ENCODE results near the gene USP24.

USP24 gene

DNA sequence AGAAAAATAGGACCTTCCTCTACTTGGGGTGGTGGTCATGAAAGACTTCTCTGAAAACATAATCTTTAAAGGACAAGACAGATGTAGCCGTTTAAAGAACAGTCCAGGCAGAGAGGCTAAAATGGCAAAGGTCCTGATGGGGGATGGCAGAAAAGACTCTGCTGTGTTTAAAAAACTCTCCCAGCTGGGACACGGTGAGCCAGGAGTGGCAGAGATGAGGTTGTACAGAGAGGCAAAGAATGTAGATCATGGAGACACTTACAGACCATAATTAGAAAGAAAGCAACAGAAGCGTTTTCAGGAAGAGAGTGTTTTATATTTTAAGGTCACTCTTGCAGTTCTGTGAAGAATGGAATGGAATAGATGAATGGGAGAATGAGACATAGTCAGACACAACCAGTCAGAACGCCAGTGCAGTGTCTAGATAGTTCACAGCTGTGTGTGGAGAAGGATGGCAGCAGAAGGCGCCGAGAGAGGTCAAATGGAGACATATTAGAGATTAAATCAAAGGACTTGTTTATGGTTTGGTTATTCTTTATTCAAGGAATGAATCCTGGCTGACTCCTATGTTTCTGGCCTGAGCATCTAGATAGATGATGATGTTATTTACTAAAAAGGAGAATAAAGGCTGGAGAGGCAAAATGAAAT, 47.8 kb downstream of the USP24 start:
- ATAC-seq (no peak), DNase-seq (ENCODE audit: low spot score in 2 of 2) (no peak)
- peaks cover 47% of the 10 kb centered on the region for H3K4me1 Mint-ChIP-seq
- peaks cover 91% of the 10 kb centered on the region for H3K36me3 Mint-ChIP-seq
- no peaks in the 10 kb centered on the region for H3K9me3 Mint-ChIP-seq
- peak overlapping the region; percentile 87 for H3K27ac Mint-ChIP-seq
- H3K4me3 Mint-ChIP-seq, result no peak overlapping the region

DNA sequence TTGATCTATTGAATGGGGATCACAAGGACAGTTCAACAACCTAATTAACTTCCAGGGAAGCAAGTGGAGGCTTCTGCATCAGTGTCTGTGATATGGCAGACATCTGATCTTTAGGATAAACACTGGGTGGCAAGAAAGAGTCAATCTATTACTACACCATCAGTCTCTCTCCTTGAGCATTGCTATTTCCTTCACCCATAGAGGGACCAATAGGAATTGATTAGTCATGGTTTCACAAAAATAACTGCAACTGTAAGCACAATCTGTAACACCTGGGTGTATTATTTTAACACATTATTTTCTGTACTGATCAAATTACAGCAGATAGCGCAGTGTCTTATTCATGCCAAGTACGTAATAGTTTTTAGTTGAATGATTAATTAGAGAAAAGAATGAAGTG, 50.3 kb downstream of the USP24 start:
- Mint-ChIP-seq H3K36me3 (peaks cover 97% of the 10 kb centered on the region), H3K4me1 (peaks cover 40% of the 10 kb centered on the region), H3K9me3 (no peaks in the 10 kb centered on the region), H3K27ac (peak overlapping the region; percentile 68), H3K4me3 (no peak overlapping the region)
- DNase-seq (ENCODE audit: low spot score in 2 of 2) (no peak), ATAC-seq (peak; percentile 77)

DNA sequence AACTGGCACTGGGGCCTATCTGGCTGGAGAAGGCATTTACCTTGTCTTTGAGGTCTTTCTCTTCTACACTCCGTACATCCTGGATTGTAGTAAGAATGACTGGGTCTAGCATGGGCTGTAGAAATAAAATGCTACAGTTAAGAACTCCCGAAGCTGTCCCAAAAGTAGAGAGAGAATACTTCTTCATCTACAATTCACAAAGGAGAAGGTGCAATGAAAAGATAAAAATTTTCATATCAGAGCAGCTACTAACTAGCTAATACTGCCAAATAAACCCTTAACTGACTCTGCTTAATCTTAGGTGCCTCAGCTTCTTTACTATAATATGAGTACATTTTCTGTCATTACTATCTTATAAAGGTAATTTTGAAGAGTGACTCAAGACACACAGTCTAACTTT, 55.6 kb downstream of the USP24 start:
- Mint-ChIP-seq H3K27ac (no peak overlapping the region), H3K9me3 (no peaks in the 10 kb centered on the region), H3K36me3 (peaks cover 100% of the 10 kb centered on the region), H3K4me3 (no peak overlapping the region), H3K4me1 (peaks cover 8% of the 10 kb centered on the region)
- no peak for DNase-seq (ENCODE audit: low spot score in 2 of 2)
- ATAC-seq, result no peak

DNA sequence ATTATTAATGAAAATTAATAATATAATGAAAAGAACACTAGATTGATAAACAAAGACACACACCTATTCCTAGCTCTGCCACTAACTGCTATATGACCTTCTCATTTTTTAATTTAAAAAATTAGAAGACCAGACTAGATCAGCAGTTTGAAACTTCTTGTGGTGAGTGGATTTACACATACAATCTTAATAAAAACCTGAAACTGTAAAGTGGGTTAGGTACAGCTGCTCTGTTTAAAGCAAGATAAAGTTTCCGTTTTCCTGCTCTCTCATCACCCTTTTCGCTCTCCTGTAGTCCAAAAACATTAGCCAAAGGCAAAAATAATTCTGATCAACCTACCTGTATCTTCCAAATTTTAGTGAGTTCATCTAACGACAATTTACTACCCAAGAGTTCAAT, 58.6 kb downstream of the USP24 start:
- H3K27ac Mint-ChIP-seq, result peak overlapping the region; percentile 20
- DNase-seq (ENCODE audit: low spot score in 2 of 2) (no peak), ATAC-seq (no peak)
- H3K4me1 Mint-ChIP-seq, result peaks cover 17% of the 10 kb centered on the region
- H3K4me3 Mint-ChIP-seq, result no peak overlapping the region
- peaks cover 96% of the 10 kb centered on the region for H3K36me3 Mint-ChIP-seq
- no peaks in the 10 kb centered on the region for H3K9me3 Mint-ChIP-seq

DNA sequence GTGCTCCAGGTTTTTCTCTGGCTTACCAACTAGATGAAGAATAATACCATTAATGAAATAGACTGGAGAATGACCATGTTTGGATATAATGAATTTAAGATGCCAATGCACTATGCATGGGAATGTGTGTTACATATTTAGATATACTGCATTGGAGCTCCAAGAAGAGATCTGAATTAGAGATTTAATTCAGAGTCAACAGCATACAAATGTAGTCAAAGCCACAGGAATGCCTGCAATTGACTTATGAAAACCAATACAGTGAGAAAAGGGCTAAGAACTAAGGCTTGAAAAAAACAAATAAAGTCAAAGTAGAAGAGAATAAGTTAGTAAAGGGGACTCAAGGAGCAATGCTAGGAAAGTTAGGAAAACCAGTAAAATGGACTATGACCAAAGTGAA, 59.1 kb downstream of the USP24 start:
- ATAC-seq (no peak), DNase-seq (ENCODE audit: low spot score in 2 of 2) (no peak)
- peaks cover 96% of the 10 kb centered on the region for H3K36me3 Mint-ChIP-seq
- H3K4me3 Mint-ChIP-seq, result no peak overlapping the region
- peaks cover 22% of the 10 kb centered on the region for H3K4me1 Mint-ChIP-seq
- peak overlapping the region; percentile 20 for H3K27ac Mint-ChIP-seq
- no peaks in the 10 kb centered on the region for H3K9me3 Mint-ChIP-seq

DNA sequence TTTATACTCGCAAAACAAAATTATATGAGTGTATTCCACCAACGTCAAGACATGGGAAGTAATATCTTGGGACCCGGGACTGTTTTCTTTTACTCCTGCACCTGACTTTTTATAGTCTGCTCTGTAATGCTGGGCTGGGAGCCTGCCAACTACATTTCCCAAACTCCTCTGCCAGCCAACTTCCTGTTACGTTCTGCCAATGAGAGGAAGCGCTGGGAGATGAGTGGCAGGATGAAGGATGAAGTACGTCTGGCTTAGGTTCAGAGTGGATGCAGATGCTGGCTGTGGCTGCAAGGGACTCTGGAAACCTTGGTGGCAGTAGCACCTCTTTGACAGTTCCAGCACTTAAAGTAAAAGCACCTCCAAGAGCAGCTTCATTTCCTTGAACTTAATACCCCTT, 59.6 kb downstream of the USP24 start:
- Mint-ChIP-seq H3K36me3 (peaks cover 96% of the 10 kb centered on the region), H3K4me3 (no peak overlapping the region), H3K9me3 (no peaks in the 10 kb centered on the region), H3K4me1 (peaks cover 25% of the 10 kb centered on the region), H3K27ac (peak overlapping the region; percentile 20)
- ATAC-seq, result no peak
- DNase-seq (ENCODE audit: low spot score in 2 of 2), result no peak

DNA sequence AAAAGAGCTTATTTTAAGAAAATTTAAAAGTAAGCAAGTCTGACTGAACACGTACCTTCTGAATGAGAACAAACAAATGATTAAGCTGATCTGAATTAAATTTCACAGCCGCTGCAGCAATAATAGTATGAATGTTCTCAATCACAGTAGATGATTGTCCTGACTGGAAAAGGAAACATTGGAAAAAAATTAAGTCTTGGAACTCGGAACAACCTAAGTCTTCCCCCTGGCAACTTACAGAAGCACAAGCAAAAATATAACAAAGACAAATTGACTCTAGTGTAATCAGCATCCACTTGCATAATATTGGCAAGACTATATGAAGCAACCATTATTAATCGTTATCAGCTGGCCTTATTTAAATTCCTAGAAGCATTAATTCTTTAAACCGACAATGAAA, 60.5 kb downstream of the USP24 start:
- ATAC-seq, result no peak
- Mint-ChIP-seq H3K27ac (no peak overlapping the region), H3K36me3 (peaks cover 87% of the 10 kb centered on the region), H3K9me3 (no peaks in the 10 kb centered on the region), H3K4me1 (peaks cover 25% of the 10 kb centered on the region), H3K4me3 (no peak overlapping the region)
- DNase-seq (ENCODE audit: low spot score in 2 of 2), result no peak

DNA sequence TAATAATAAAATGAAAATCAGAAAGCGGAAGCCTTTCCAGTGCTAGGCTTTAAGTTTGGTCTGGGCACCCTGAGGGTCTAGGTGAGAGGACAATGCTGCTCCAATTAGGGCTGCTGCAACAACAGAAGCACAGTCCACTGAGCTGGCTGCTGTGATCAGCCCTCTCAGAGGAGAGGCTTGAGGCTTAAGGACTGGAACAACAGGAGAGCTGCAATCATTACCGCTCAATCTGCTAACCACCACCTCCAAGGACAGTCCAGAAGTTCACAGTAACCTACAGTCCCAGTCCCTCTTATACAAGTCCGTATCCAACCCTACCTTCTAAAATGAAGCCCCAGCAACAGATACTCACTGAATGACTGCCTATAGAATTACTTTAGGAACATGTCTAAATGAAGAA, 62.1 kb downstream of the USP24 start:
- Mint-ChIP-seq H3K27ac (no peak overlapping the region), H3K4me3 (no peak overlapping the region), H3K4me1 (peaks cover 25% of the 10 kb centered on the region), H3K9me3 (no peaks in the 10 kb centered on the region), H3K36me3 (peaks cover 71% of the 10 kb centered on the region)
- DNase-seq (ENCODE audit: low spot score in 2 of 2) (no peak), ATAC-seq (no peak)

DNA sequence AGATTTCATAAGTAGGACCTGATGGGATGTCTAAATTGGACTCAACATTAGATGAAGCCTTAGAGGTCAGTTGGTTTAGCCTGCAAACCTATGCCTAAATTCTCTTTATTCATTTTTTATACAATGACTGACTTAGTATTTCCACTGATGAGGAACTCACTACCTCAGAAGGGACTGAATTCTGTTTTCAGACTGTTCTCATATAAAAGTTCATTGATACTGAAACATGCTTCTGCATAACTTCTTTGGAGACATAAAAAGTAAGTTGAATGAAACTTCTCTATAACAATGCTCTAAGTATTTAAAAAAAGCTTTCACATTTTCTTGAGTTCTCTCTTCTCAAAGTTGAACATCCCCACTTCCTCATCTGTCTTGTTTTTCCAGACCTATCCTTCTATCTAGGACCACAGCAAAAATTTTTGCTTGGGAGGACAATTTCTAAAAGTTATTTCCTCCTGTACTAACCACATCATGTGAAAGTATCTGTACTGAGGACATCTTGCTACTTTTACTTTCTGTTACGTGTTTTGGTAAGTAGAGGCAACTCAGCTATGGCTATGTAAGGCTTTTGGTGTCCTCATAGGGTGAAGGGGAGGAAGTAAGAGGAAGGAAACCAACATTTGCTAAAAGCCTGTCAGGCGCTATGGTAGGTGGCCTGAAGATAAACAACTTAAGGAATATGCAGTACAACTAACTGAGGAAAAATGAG, 64.1 kb downstream of the USP24 start:
- Mint-ChIP-seq H3K4me3 (peak overlapping the region; percentile 45), H3K27ac (peak overlapping the region; percentile 83), H3K4me1 (peaks cover 25% of the 10 kb centered on the region), H3K36me3 (peaks cover 51% of the 10 kb centered on the region), H3K9me3 (no peaks in the 10 kb centered on the region)
- ATAC-seq (peak; percentile 72), DNase-seq (ENCODE audit: low spot score in 2 of 2) (no peak)

DNA sequence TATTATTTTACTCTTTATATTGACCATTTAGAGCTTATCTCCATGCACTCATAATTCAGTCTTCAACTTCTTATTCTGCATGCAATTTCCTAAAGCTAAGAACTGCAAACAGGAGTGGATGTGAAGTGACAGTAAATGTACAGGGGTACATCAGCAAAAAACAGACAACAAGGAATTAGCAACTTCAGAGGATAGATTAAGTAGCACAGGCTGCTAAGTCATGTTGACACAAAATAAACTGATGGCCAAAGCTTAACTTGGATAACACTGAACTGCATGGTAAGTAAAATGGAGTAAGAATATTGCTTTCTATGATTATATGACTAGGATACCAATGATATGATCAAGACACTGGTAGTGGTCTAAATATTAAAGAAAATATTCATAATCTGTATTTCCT, 66.5 kb downstream of the USP24 start:
- ATAC-seq, result no peak
- DNase-seq (ENCODE audit: low spot score in 2 of 2), result no peak
- H3K9me3 Mint-ChIP-seq, result no peaks in the 10 kb centered on the region
- H3K36me3 Mint-ChIP-seq, result peaks cover 28% of the 10 kb centered on the region
- no peak overlapping the region for H3K4me3 Mint-ChIP-seq
- peaks cover 25% of the 10 kb centered on the region for H3K4me1 Mint-ChIP-seq
- no peak overlapping the region for H3K27ac Mint-ChIP-seq

DNA sequence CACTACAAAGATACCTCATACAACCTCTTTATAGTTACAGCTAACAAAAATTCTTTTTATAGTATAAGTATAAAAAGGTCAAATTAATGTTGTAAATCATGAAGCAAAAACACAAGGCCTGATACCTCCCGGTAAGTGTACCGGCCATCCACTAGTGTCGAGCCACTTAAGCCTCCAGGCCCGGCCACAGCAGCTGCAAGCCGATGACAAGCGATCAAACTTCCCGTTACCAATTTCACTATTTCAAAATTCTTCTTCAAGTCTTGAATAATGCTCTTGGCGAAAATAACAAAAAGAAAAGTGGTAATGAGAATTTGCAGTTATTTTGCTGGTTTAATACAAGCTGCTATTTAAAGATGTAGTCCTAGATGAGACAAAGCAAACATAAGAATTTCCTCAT, 67.6 kb downstream of the USP24 start:
- no peak for ATAC-seq
- no peak overlapping the region for H3K27ac Mint-ChIP-seq
- DNase-seq (ENCODE audit: low spot score in 2 of 2), result no peak
- peaks cover 17% of the 10 kb centered on the region for H3K4me1 Mint-ChIP-seq
- no peak overlapping the region for H3K4me3 Mint-ChIP-seq
- no peaks in the 10 kb centered on the region for H3K9me3 Mint-ChIP-seq
- peaks cover 16% of the 10 kb centered on the region for H3K36me3 Mint-ChIP-seq

DNA sequence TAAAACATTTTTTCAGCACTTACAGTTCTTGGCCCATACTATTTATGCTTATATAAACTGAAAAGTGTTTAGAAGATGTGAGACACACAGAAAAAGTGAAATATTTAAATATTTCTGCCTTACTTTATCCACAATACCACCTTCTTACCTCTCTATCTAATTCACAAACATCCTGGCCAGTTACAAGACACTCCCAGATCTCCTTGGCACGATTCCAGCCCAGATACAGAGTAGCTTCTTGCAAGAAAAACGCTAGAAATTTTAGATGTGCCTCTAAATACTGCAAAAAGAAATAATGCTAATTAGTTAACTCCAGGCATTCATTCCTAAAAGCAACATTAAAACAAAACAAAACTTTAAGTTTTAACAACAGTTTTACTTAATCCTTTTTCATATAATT, 68.4 kb downstream of the USP24 start:
- Mint-ChIP-seq H3K9me3 (no peaks in the 10 kb centered on the region), H3K4me1 (peaks cover 10% of the 10 kb centered on the region), H3K36me3 (peaks cover 12% of the 10 kb centered on the region), H3K4me3 (no peak overlapping the region), H3K27ac (no peak overlapping the region)
- DNase-seq (ENCODE audit: low spot score in 2 of 2) (no peak), ATAC-seq (no peak)

DNA sequence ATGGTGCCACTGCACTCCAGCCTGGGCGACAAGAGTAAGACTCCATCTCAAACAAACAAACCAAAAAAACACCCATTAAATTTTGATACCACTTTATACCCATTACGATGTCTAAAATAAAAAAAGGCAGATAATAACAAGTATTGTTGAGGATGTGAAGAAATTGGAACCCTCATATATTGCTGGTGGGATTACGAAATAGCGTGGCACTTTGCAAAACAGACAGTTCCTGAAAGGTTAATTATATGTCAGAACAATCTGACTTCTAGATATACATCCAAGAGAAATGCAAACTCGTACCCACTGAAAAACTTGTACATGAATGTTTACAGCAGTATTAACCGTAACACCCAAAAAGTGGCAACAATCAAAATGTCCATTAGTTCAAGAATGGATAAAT, 70.3 kb downstream of the USP24 start:
- Mint-ChIP-seq H3K4me1 (no peaks in the 10 kb centered on the region), H3K4me3 (no peak overlapping the region), H3K36me3 (no peaks in the 10 kb centered on the region), H3K9me3 (no peaks in the 10 kb centered on the region), H3K27ac (no peak overlapping the region)
- ATAC-seq (no peak), DNase-seq (ENCODE audit: low spot score in 2 of 2) (no peak)

DNA sequence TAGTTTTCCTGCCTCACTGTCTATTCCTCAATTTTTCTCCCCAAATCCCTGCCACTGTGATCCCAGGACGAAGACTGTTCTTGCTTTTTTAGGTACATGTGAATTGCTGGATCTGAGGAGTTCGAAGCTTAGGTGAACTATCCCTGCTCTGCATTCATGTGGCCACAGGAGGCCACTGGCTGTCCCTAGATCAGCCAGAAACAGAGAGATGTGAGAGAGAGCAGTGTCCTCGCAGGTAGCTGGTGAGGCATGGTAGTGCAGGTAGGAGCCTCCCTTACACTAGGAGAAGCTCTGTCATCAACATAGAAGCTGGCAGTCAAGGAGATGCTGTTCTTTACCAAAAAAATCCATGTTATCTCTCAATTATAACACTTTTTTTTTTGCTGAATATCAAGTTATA, 71.5 kb downstream of the USP24 start:
- Mint-ChIP-seq H3K4me1 (peaks cover 5% of the 10 kb centered on the region), H3K9me3 (no peaks in the 10 kb centered on the region), H3K27ac (no peak overlapping the region), H3K4me3 (no peak overlapping the region), H3K36me3 (no peaks in the 10 kb centered on the region)
- DNase-seq (ENCODE audit: low spot score in 2 of 2) (no peak), ATAC-seq (peak; percentile 55)

DNA sequence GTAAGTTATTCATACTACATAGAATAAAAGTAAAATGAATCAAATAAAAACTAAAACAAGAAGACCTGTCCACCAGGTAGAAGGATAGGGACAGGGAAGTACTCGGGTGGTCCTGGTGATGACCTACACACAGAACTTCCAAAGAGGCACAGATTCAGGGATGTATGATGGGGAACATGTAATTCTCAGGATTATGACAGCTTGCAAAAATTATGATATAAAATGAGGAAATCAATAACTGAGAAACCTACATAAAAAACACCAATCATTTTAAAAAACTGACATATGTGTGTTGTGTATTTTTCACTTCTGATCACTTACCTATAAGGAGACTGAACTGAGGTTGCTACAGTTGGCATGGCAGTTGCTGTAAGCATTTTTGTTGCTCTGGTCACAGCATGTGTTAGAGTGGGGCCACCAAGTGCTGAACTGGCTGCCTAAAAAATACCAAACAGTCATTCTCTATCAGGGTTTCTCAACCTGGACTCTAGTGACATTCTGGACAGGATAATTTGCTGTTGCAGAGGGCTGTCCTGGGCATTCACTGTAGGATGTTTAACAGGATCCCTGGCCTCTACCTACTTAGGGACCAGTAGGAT, 73.8 kb downstream of the USP24 start:
- DNase-seq (ENCODE audit: low spot score in 2 of 2) (no peak), ATAC-seq (no peak)
- H3K4me1 Mint-ChIP-seq, result peaks cover 5% of the 10 kb centered on the region
- no peaks in the 10 kb centered on the region for H3K36me3 Mint-ChIP-seq
- H3K9me3 Mint-ChIP-seq, result no peaks in the 10 kb centered on the region
- H3K27ac Mint-ChIP-seq, result peak overlapping the region; percentile 57
- no peak overlapping the region for H3K4me3 Mint-ChIP-seq

DNA sequence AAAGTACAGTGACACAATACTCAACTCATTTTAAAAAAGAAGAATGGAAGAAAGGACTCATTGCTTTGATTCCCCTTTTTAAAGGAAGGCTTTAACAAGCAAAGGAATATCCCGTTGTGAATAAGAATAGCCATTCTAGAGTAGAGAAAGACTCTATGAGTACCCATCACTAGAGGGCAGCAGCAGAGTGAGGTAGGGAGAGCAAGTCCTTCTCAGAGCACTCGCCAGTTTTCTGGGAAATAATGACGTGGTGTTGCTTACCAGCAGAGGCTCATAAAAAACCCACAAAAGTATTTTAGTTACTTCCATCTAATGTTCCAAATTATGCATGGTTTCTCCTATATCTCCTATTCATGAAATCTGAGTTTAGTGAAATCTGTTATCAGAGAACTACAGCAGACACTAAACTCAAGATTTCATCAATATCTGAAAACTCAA, 74.6 kb downstream of the USP24 start:
- ATAC-seq (peak; percentile 99), DNase-seq (ENCODE audit: low spot score in 2 of 2) (peak; percentile 55 to 77)
- H3K9me3 Mint-ChIP-seq, result no peaks in the 10 kb centered on the region
- no peak overlapping the region for H3K4me3 Mint-ChIP-seq
- peak overlapping the region; percentile 45 for H3K27ac Mint-ChIP-seq
- H3K4me1 Mint-ChIP-seq, result peaks cover 5% of the 10 kb centered on the region
- H3K36me3 Mint-ChIP-seq, result no peaks in the 10 kb centered on the region
